ENCODE data around the gene SCAPER.
A peak's percentile ranks its signal among the peaks of the same experiment; 100 is the strongest.

Gene SCAPER

GRCh38 chr15:76565366-76565765 is 339.8 kb downstream of the SCAPER start:
- H3K79me2 ChIP-seq (ENCODE audit: low read length) = no peaks in the 10 kb centered on the region
- H4K20me1 ChIP-seq (ENCODE audit: insufficient read depth, low read length) = no peaks in the 10 kb centered on the region
- peaks cover 9% of the 10 kb centered on the region for H3K36me3 ChIP-seq (replicated peaks; ENCODE audit: low read depth, low read length)
- peak overlapping the region; percentile 5; the same call in 1 of the 2 replicates for H3K4me2 ChIP-seq (ENCODE audit: low read length)
- TF ChIP-seq EZH2phosphoT487 (IDR thresholded peaks at IDR 0.05; ENCODE audit: low read depth) (no peak), CTCF (IDR thresholded peaks at IDR 0.05; ENCODE audit: low read depth, low read length) (no peak)
- no peak overlapping the region for H3K9ac ChIP-seq (ENCODE audit: low read length)
- no peak overlapping the region for H3K27ac ChIP-seq (ENCODE audit: low read length)
- no peak overlapping the region for H2AFZ ChIP-seq (ENCODE audit: low read depth, low read length)
- H3K4me1 ChIP-seq (ENCODE audit: low read length) = peaks cover 18% of the 10 kb centered on the region
- peaks cover 6% of the 10 kb centered on the region; the same call in 1 of the 2 replicates for H3K9me3 ChIP-seq (ENCODE audit: insufficient read depth, low read length)
- no peaks in the 10 kb centered on the region for H3K27me3 ChIP-seq (ENCODE audit: low read depth, low read length)
- no peak overlapping the region for H3K4me3 ChIP-seq (ENCODE audit: low read length)

- H2AFZ ChIP-seq (ENCODE audit: low read depth, low read length) = no peak overlapping the region
- no peak overlapping the region for H3K4me3 ChIP-seq (ENCODE audit: low read length)
- H3K4me1 ChIP-seq (ENCODE audit: low read length) = peaks cover 12% of the 10 kb centered on the region
- TF ChIP-seq CTCF (IDR thresholded peaks at IDR 0.05; ENCODE audit: low read depth, low read length) (no peak), EZH2phosphoT487 (IDR thresholded peaks at IDR 0.05; ENCODE audit: low read depth) (no peak)
- H3K27me3 ChIP-seq (ENCODE audit: low read depth, low read length) = no peaks in the 10 kb centered on the region
- no peak overlapping the region for H3K9ac ChIP-seq (ENCODE audit: low read length)
- peaks cover 15% of the 10 kb centered on the region for H3K36me3 ChIP-seq (replicated peaks; ENCODE audit: low read depth, low read length)
- no peaks in the 10 kb centered on the region for H3K79me2 ChIP-seq (ENCODE audit: low read length)
- H4K20me1 ChIP-seq (ENCODE audit: insufficient read depth, low read length) = no peaks in the 10 kb centered on the region
- no peak overlapping the region for H3K27ac ChIP-seq (ENCODE audit: low read length)
- peaks cover 5% of the 10 kb centered on the region; the same call in 1 of the 2 replicates for H3K9me3 ChIP-seq (ENCODE audit: insufficient read depth, low read length)
- no peak overlapping the region for H3K4me2 ChIP-seq (ENCODE audit: low read length)
These were observed 349.9 kb downstream of the SCAPER start for GRCh38 chr15:76555247-76555646.

DNA sequence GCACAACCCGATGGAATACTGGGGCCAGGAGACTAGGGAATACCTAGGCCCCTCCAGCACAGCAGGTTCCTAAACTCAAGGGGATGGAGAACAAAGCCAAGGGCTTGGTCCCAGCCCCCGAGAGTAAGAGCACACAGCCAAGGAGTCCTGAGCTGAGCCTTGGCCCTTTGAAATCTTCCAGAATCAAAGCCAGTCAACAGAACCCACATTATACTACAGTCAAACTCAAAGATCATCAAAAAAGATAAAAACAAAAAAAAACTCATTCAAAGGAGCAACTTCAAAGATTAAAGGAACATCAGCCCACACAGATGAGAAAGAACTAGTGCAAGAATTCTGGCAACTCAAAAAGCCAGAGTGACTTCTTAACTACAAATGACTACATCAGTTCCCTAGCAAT is 351.6 kb downstream of the SCAPER start:
- no peak for TF ChIP-seq EZH2phosphoT487 (IDR thresholded peaks at IDR 0.05; ENCODE audit: low read depth)
- no peak for TF ChIP-seq CTCF (IDR thresholded peaks at IDR 0.05; ENCODE audit: low read depth, low read length)
- no peak overlapping the region for H3K9ac ChIP-seq (ENCODE audit: low read length)
- no peak overlapping the region for H2AFZ ChIP-seq (ENCODE audit: low read depth, low read length)
- no peak overlapping the region for H3K4me2 ChIP-seq (ENCODE audit: low read length)
- no peaks in the 10 kb centered on the region for H3K79me2 ChIP-seq (ENCODE audit: low read length)
- peaks cover 9% of the 10 kb centered on the region; the same call in 1 of the 2 replicates for H3K9me3 ChIP-seq (ENCODE audit: insufficient read depth, low read length)
- H3K27me3 ChIP-seq (ENCODE audit: low read depth, low read length) = no peaks in the 10 kb centered on the region
- no peaks in the 10 kb centered on the region for H4K20me1 ChIP-seq (ENCODE audit: insufficient read depth, low read length)
- no peak overlapping the region for H3K4me3 ChIP-seq (ENCODE audit: low read length)
- H3K27ac ChIP-seq (ENCODE audit: low read length) = no peak overlapping the region
- H3K36me3 ChIP-seq (replicated peaks; ENCODE audit: low read depth, low read length) = peaks cover 9% of the 10 kb centered on the region
- peaks cover 12% of the 10 kb centered on the region for H3K4me1 ChIP-seq (ENCODE audit: low read length)

GRCh38 chr15:76553102-76553501 is 352.0 kb downstream of the SCAPER start:
- H3K9ac ChIP-seq (ENCODE audit: low read length) = no peak overlapping the region

More at GRCh38 chr15:76553102-76553501, 352.0 kb downstream of the SCAPER start:
- Histone ChIP-seq H3K4me2 (ENCODE audit: low read length) (no peak overlapping the region), H3K4me1 (ENCODE audit: low read length) (peaks cover 14% of the 10 kb centered on the region), H3K4me3 (ENCODE audit: low read length) (no peak overlapping the region), H3K27me3 (ENCODE audit: low read depth, low read length) (no peaks in the 10 kb centered on the region), H2AFZ (ENCODE audit: low read depth, low read length) (no peak overlapping the region), H3K27ac (ENCODE audit: low read length) (no peak overlapping the region), H3K9me3 (ENCODE audit: insufficient read depth, low read length) (peaks cover 4% of the 10 kb centered on the region; the same call in 1 of the 2 replicates), H3K36me3 (replicated peaks; ENCODE audit: low read depth, low read length) (peaks cover 7% of the 10 kb centered on the region), H4K20me1 (ENCODE audit: insufficient read depth, low read length) (no peaks in the 10 kb centered on the region), H3K79me2 (ENCODE audit: low read length) (no peaks in the 10 kb centered on the region)
- TF ChIP-seq EZH2phosphoT487 (IDR thresholded peaks at IDR 0.05; ENCODE audit: low read depth) = no peak
- TF ChIP-seq CTCF (IDR thresholded peaks at IDR 0.05; ENCODE audit: low read depth, low read length) = no peak

Data from OCI-LY3 (cell line).